ENCODE measurements around the gene TRAPPC4. TPM values are rescaled to one million over a fixed set of nuclear protein-coding genes. Genes with fewer than 3 reads are reported as not detected.

Gene TRAPPC4
- total RNA-seq, 1 donor from 2014 or later = 18.0 TPM

GRCh38 chr11:119061256-119061655, 42.7 kb downstream of the TRAPPC4 start:
- DNase-seq (ENCODE audit: low spot score) = no peak
- no peak for ATAC-seq

- DNase-seq (ENCODE audit: low spot score) (no peak), ATAC-seq (no peak)
These were observed 44.2 kb downstream of the TRAPPC4 start for GRCh38 chr11:119062779-119063178.

- DNase-seq (ENCODE audit: low spot score) (no peak), ATAC-seq (no peak)
These were observed 46.8 kb downstream of the TRAPPC4 start for GRCh38 chr11:119065369-119065768.

GRCh38 chr11:119067371-119068222, 49.0 kb downstream of the TRAPPC4 start, which contains the start of gene VPS11:
Gene VPS11 (plus strand): TSS chr11:119067818. CDS start chr11:119067824, 6 bp downstream.
- peak; percentile 98 for ATAC-seq
- peak; percentile 99 for DNase-seq (ENCODE audit: low spot score)

Other genes with a start within 250 kb of the TRAPPC4 start
- gene DDX6, start 227.6 kb upstream of the TRAPPC4 start, total RNA-seq = 40.1 TPM
- 0.08 TPM for gene CXCR5, start 134.9 kb upstream of the TRAPPC4 start, total RNA-seq
- 24.7 TPM for gene BCL9L, start 92.8 kb upstream of the TRAPPC4 start, total RNA-seq
- not detected for gene UPK2, start 62.5 kb upstream of the TRAPPC4 start, total RNA-seq
- gene FOXR1, start 47.0 kb upstream of the TRAPPC4 start, total RNA-seq = not detected
- gene CENATAC, start 20.6 kb upstream of the TRAPPC4 start, total RNA-seq = 14.7 TPM
- 307 TPM for gene RPS25, start 423 bp upstream of the TRAPPC4 start, total RNA-seq
- 155 TPM for gene SLC37A4, start 12.1 kb downstream of the TRAPPC4 start, total RNA-seq
- gene HYOU1, start 38.4 kb downstream of the TRAPPC4 start, total RNA-seq = 205 TPM
- 8.7 TPM for gene VPS11, start 49.1 kb downstream of the TRAPPC4 start, total RNA-seq
- gene HMBS, start 66.1 kb downstream of the TRAPPC4 start, total RNA-seq = 15.1 TPM
- gene DPAGT1, start 83.1 kb downstream of the TRAPPC4 start, total RNA-seq = 34.3 TPM
- 9.2 TPM for gene C2CD2L, start 88.6 kb downstream of the TRAPPC4 start, total RNA-seq
- gene HINFP, start 102.8 kb downstream of the TRAPPC4 start, total RNA-seq = 8.9 TPM
- gene ABCG4, start 130.3 kb downstream of the TRAPPC4 start, total RNA-seq = 0.48 TPM
- gene NLRX1, start 150.0 kb downstream of the TRAPPC4 start, total RNA-seq = 13.1 TPM
- gene NHERF4, start 166.7 kb downstream of the TRAPPC4 start, total RNA-seq = 0.25 TPM
- 3.2 TPM for gene CBL, start 187.6 kb downstream of the TRAPPC4 start, total RNA-seq